HG03064 (cell line): ENCODE measurements around the gene PIH1D2.
"Not testable (repeated sequence)": the region's sequence is repeated elsewhere in the genome, so short reads cannot be mapped to it uniquely, and the experiment has no call there.

Source experiments
- ATAC-seq: cut with Tn5 transposase; IDR thresholded peaks from one replicate; pipeline ENCODE4 v1.9.1; 2021; ENCODE audit warnings: low read depth; ENCODE audit not compliant: unreplicated experiment

Gene PIH1D2

DNA sequence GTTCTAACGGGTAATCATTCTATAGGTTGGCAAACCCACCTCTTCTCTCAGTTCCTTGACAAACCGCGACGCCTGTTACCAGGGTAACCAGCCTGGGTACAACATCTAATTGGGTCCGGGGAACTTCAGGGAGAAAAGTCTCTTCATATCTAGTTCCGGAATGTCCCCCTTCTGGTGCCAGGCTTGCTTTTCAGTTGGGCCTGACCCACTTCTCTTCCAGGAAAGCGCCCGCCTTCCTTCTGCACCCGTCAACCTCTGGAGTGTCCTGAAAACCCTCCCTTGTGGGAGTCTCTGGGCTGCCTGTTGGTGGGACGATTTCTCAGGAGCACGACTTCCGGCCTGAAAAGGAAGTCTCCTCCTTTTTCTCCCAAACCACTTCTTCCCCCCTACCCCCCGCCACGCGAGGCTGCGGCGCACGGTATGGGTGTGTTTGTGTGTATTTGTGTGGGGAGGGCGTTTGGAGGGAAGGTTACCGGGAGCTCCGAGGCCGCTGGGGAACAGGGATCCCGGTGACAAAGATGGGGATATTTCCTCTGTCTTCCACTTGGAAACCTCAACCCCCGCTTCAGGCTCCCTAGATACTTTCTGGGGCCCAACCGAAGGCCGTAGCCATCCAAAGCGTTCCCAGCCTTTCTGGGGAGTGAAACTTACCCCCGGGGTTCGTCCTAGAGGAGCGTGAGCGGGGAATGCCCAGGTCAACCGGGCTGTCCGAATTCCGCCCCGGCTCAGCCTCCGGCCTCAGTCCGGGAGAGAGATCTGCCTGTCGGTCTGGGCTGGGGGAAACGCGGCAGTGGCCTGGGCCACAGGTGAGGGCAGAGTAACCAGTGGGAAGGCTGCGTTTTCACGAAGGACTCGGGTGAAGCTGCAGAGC lies at the start of gene PIH1D2, which contains the start of gene NKAPD1:
Gene PIH1D2 (minus strand): TSS at position 77 of the 871 bp plus-strand sequence. CDS start 843 bp downstream, outside the sequence.
Gene NKAPD1 (plus strand): TSS at position 359 of the 871 bp plus-strand sequence. CDS start 1,276 bp downstream, outside the sequence.
- ATAC-seq = peak; percentile 83

DNA sequence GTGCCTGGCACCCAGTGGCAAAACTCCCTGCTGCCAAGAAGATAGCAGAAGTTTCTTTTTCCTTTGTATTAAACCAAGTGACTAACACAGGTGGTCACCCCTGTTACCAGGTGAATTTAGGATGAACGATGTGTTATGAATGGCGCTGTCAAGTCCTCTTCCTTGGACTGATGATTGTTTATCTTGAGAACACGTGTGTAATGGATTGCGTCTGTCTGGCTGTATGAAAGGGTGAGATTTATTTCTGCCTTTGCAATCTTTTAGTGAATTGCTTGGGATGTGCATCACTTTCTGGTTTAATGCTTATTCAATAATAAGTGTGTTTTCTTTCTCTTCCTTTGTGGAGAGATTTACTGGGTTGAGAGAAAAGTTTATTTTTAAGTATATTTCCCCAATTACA lies 49.3 kb upstream of the PIH1D2 start:
- no peak for ATAC-seq

DNA sequence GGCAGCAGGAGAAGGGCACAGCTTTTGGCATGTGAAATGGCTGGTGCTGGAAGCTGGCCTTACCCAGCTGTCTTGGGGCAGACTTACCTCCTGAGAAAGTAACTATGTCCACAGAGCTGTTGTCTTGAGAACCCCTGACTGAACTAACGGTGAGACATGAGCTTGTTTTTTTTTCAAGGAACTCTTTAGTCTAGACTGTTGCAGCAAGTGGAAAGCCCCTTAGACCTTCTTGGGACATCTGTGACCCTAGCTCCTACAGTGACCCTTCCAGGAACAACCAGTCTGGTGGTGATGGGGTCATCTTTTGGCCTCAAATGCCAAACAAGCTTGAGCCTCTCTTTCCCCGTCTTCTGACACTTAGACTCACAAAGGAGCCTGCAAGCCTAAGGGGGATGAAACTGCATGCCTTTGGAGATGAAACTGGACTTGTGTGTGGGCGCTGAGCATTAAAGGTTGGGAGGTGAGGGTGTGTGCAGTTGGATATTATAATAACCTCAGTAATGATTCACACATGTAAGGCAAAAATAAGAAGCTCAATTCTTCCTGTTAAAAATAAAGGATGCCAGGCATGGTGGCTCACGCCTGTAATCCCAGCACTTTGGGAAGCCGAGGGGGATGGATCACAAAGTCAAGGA lies 48.3 kb upstream of the PIH1D2 start:
- ATAC-seq = no peak

- no peak for ATAC-seq
Observed at GRCh38 chr11:112118176-112118575, 44.4 kb upstream of the PIH1D2 start.

- ATAC-seq = no peak
Observed at GRCh38 chr11:112115386-112115785, 41.6 kb upstream of the PIH1D2 start.

- ATAC-seq = no peak
Observed at GRCh38 chr11:112114460-112114859, 40.6 kb upstream of the PIH1D2 start.

DNA sequence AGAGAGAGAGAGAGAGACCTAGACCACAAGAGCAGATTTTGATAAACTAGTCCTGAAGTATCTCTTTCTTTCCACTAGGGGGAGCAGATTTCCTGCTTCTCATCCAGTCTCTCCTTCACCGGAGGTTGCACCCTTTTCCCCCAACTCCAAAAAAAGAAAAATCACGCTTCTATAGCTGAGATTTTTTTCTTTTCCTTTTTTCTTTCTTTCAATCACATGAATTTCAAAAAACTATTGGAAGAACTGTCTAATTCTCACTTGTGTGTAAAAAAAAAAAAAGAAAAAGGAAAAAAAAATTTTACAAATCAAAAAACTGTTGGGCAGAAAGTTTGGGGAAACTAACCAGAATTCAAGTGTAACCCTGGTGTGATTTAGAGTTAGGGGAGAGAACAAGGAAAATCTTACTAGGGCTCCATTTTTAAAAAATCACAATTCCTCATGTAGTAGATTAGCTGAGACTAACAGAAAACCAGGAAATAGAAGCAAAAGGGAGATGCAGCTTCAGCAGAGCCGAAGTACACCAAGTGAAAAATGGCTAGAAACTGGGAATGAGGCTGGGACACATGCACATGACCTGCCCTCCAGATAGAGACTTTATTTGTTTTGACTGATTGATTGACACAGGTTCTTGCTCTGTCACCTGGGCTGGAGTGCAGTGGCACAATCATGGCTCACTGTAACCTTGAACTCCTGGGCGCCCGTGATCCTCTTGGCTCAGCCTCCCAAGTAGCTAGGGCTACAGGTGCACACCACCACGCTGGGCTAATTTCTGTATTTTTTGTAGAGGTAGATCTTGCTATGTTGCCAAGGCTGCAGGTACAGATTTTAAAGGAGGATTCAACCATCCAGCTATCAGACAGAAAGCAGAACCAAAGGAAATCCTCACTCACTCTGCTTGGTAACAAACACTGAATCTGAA lies 40.0 kb upstream of the PIH1D2 start:
- no peak for ATAC-seq

DNA sequence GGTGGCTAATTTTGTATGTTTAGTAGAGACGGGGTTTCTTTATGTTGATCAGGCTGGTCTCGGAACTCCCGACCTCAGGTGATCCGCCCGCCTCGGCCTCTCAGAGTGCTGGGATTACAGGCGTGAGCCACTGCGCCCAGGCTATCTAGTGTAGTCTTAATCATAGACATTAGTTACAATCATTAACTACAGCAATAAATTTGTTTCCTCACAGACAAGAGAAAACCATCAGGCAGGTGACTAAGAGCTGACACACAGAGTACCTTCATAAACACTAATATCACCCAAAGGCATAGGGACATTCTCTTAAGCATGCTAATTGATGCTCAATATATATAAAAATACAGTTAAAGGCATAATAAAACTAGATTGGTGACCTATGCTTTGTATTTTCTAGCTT lies 32.3 kb upstream of the PIH1D2 start:
- ATAC-seq = no peak

- ATAC-seq = no peak
Observed at GRCh38 chr11:112103446-112103845, 29.6 kb upstream of the PIH1D2 start.

DNA sequence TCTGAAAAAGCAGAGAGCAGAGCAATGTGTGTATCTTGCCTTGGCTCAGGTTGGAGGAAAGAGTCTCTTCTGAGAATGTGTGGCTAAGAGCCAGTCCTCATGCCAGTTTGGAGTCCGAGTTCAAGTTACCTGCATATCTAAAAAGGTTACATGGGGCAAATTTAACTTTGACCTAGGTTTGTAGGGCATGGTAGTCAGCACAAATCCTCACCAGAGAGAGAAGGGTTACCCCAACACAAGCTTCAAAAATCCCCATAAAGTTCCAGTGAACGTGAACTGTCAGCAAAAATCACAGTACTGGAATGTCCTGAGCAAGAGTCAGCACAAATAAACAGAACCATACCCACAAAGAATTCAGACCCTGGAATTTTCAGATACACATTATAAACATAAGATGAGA lies 26.6 kb upstream of the PIH1D2 start:
- ATAC-seq = no peak

- no peak for ATAC-seq
Observed at GRCh38 chr11:112097734-112098528, 24.1 kb upstream of the PIH1D2 start.

- no peak for ATAC-seq
Observed at GRCh38 chr11:112096194-112096593, 22.4 kb upstream of the PIH1D2 start.

DNA sequence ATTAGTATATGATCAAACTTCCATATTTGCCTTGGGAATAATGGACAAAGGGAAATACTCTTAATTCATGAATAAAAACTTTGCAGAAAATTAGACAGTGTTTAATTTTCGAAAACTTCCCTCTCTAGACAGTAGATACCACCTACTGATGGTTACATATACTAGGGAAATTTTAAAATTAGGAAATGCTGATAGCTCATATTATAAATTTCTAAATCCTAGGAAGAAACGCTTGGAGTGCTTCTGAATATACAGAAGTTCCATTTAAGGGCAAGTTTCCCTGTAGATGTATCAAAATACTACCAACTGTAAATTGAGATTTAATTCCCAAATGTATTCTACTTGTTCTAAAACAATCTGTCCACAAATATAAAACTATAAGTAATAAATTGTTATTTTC lies 21.5 kb upstream of the PIH1D2 start:
- ATAC-seq = not testable (repeated sequence)

DNA sequence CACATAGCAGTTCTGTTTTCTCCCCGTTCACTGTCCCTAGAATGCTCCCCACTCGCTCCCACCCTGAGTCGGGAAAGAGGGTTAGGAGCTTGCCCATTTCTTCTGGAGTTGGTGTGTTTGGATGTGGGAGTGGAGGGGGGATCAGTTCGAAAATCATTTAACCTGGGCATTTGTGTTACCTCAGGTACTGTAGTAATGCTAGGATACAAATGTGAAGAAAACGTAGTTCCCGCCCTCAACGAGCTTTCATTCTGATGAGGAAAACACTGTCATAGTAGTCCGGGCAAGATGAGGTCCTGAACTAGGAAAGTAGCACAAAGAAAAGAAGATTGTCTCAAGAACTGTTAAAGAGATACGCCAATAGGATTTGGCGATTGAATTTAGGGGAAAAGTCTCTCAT lies 13.4 kb upstream of the PIH1D2 start:
- no peak for ATAC-seq

- peak; percentile 82 for ATAC-seq
Observed at GRCh38 chr11:112086422-112087191, 12.8 kb upstream of the PIH1D2 start, which contains the start of the genes SDHD and TIMM8B. Gene SDHD (plus strand): TSS chr11:112086873. CDS start chr11:112086908, 35 bp downstream. Gene TIMM8B (minus strand): TSS chr11:112086756. CDS start chr11:112086723, 33 bp downstream.

- ATAC-seq = peak; percentile 38
Observed at GRCh38 chr11:112085822-112086421, 12.1 kb upstream of the PIH1D2 start.

- no peak for ATAC-seq
Observed at GRCh38 chr11:112082729-112083128, 8.9 kb upstream of the PIH1D2 start.

DNA sequence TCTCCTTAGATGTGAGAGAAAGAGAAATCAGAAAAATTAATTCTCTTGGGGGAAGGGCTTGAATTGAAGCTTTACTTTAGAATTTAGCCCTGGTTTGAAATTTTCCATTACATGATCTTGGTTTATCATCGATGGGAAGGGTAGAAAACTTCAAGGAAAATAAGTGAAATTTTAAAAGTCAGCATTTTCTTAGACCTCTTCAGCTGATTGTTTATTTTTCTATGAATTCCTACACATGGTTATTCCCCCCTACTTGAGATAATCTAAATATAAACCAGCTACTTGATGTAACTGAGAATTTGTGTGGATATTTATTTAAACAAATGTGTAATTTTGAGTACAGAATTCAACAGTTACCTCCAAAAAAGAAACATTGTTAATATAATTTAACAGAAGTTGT lies 10.9 kb downstream of the PIH1D2 start:
- no peak for ATAC-seq

DNA sequence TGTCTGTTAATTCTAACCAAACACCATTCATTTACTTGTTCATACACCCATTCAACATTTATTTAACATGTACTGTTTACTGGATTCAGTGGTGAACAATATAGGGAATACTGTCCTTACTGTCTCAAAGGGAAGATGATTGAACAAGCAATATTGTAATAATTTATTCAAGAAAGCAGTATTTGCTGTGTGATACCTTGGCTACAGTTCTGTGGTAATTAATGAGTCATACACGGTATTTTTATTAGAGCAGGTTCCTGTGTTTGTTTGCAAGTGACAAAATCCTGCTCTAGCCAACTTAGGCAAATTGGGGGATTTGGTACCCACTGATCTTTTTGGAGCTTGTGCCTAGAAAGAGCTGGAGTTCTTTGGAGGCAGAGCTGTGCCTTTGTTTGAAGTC lies 15.7 kb downstream of the PIH1D2 start:
- ATAC-seq = no peak
